NB4 (cell line): ENCODE results near the gene SRMS.

Experiments
- CTCF ChIP-seq: IDR thresholded peaks from one replicate; pipeline ENCODE4 v1.5.1; 2012; ENCODE audit warnings: low read depth, low read length
- POLR2A ChIP-seq: IDR thresholded peaks from 2 replicates; pipeline ENCODE4 v1.6.1; 2011; ENCODE audit warnings: mild to moderate bottlenecking; ENCODE audit not compliant: insufficient read length; ENCODE audit errors: extremely low read depth

- TF ChIP-seq CTCF (no peak), POLR2A (no peak)
Observed at GRCh38 chr20:63585616-63586565, 38.3 kb upstream of the SRMS start.
